Right lobe of liver (tissue), 4 donors: ENCODE data around the gene PRRT3.

Source experiments
- CTCF ChIP-seq, 4 donors: fragments of 200-600 bp in 3 of 4; fragments of 450-650 bp in 1 of 4; IDR thresholded peaks; one replicate each; pipeline versions ENCODE4 v1.5.1 to v1.8.0; 2016 to 2022; ENCODE audit warnings: antibody characterized with exemption in 4 of 4, mild to moderate bottlenecking in 2 of 4
- POLR2A ChIP-seq: fragments of 450-650 bp; IDR thresholded peaks from one replicate; pipeline ENCODE4 v1.6.1; 2017; ENCODE audit warnings: antibody characterized with exemption, mild to moderate bottlenecking
- donor health status: DM: no; HTN: no; CAD: no.
- donor health status: DM: no; HTN: no; CAD: no.
- donor health status: DM: no; HTN: yes; CAD: no.

- TF ChIP-seq CTCF (IDR thresholded peaks at IDR 0.05) (no peak), POLR2A (no peak)
These were observed 34.1 kb upstream of the PRRT3 start for GRCh38 chr3:9986230-9986725.
